GM18873 (cell line): ENCODE measurements around the gene CEP89.
"Not testable (repeated sequence)": the region's sequence is repeated elsewhere in the genome, so short reads cannot be mapped to it uniquely, and the experiment has no call there.

ENCODE experiments used
- ATAC-seq: cut with Tn5 transposase; IDR thresholded peaks from one replicate; pipeline ENCODE4 v1.9.1; 2021; ENCODE audit warnings: mild to moderate bottlenecking, moderate library complexity, moderate number of reproducible peaks; ENCODE audit not compliant: unreplicated experiment, low FRiP score

The CEP89 gene

DNA sequence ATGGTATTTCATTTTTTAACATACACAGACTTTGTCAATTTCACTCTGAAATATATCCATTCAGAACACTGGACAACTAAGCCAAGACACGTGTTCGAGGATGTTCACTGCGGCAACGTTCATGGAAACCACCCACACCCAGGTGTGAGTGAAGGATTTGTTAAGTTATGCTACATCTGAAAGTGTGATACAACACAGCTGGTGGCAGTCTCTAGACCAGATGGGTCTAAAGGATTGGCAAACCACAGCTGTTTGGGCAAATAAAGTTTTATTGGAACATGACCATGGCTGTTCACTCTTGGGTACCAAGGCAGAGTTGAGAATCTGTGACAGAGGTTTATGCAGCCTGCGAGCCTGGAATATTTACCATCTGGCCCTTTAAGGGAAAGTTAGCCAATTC, 114.2 kb downstream of the CEP89 start:
- no peak for ATAC-seq

- not testable (repeated sequence) for ATAC-seq
Observed at GRCh38 chr19:32856818-32857217, 114.9 kb downstream of the CEP89 start.

GRCh38 chr19:32852216-32852615, 119.5 kb downstream of the CEP89 start:
- ATAC-seq, result no peak

DNA sequence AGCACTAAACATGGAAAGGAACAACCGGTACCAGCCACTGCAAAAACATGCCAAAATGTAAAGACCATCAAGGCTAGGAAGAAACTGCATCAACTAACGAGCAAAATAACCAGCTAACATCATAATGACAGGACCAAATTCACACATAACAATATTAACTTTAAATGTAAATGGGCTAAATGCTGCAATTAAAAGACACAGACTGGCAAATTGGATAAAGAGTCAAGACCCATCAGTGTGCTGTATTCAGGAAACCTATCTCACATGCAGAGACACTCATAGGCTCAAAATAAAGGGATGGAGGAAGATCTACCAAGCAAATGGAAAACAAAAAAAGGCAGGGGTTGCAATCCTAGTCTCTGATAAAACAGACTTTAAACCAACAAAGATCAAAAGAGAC, 123.7 kb downstream of the CEP89 start:
- not testable (repeated sequence) for ATAC-seq

- no peak for ATAC-seq
Observed at GRCh38 chr19:32843716-32844245, 128.0 kb downstream of the CEP89 start.

- ATAC-seq, result no peak
Observed at GRCh38 chr19:32842061-32842460, 129.7 kb downstream of the CEP89 start.

DNA sequence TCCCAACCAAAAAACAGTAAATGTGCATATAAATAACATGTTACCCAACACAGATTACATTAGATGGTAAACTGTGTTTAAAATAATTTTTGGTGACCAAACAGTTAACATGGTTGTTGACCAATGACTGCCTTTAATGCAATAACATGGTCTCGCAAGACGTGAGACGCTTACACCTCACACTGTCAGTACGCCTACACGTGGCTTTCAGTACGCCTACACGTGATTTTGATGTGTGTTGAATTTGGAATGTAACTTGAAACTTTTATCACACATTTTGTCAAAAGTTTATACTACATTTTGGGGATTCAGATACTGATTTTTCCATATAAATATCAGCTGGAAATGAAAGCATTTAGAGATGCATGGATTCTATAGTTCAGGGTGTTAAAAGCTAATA, 134.2 kb downstream of the CEP89 start:
- no peak for ATAC-seq

GRCh38 chr19:32833388-32833787, 138.4 kb downstream of the CEP89 start:
- not testable (repeated sequence) for ATAC-seq

DNA sequence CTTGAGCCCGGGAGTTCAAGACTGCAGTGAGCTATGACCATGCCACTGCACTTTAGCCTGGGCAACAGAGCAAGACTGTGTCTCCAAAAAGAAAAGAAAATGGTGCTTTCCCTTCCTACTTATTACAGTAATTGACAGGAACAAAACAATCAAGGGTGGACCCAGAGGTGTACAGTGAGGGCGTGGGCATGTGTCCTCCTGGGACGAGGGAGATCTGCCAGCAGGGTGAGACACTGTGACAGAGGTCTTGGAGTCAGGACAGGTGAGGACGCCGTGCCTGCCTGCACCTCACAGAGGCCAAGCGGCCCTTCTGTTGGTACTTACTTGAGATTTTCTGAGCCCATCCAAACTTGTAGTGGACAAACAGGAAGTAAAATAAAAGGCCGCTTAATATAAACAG, 138.9 kb downstream of the CEP89 start:
- ATAC-seq, result not testable (repeated sequence)

GRCh38 chr19:32832094-32832493, 139.7 kb downstream of the CEP89 start:
- not testable (repeated sequence) for ATAC-seq

GRCh38 chr19:32831611-32832010, 140.1 kb downstream of the CEP89 start:
- ATAC-seq, result no peak

- no peak for ATAC-seq
Observed at GRCh38 chr19:32830231-32831014, 141.3 kb downstream of the CEP89 start.

DNA sequence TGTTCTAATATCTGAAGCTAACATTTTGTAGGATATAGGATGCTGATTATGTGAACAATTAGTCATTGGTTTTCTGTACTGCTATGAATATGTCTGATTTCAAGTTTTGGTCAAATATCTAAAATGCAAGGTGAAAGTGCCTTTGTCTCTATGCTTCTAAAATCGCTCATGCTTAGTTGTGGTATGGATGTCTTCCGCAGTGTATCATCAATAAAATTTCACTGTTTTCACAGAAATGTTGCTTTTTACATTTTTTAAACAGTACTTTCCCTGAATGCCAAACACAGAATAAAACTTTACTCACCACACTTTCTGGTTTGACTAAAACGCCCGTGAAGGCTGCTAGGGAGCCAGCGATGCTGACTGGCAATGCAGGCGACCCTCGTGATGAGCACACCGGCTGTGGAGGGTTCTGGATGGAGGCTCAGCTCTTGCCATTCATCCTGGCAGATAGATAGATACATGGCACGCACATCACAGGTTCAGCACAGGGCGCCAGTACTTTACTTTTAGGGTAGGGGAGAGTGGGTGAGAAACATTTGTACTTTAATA, 142.3 kb downstream of the CEP89 start:
- no peak for ATAC-seq

DNA sequence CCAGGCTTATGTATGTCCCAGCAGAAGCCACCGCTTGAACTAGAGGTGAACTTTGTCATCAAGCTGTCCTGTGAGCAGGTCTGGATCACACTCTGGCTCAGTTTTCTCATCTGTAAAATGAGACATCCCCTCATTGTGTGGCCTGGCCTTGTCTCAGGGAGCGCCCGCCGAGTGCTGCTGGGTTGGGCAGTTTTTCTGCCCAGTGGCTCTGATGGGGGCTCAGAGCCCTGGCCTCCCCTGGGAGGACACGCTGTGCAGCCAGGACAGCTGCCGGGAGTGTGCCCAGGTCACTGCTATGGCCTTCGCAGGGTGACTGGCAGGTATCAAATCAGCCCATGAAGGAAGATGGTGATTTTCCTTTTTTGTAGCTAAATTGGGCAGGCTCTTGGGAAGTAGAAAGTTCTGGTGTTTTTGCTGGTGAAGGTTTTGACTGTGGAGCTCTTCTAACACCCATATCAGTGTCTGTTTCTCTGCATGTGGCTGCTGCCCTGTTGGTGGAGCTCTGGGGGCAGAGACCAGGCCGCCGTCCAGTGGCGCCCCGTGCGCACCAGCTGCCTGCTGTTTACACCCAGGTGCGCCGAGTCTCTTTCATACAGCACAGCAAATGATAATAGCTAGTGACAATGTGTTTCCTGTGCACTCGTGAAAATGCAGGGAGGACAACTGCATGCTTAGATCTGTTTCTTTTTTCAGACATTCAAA, 143.0 kb downstream of the CEP89 start:
- ATAC-seq, result no peak

- no peak for ATAC-seq
Observed at GRCh38 chr19:32828139-32828538, 143.6 kb downstream of the CEP89 start.
